SKM-1 treated with dmso at 0.1 percent for 144 hours (cell line): ENCODE results near the gene ARHGEF4.
"Not testable (repeated sequence)": the region's sequence is repeated elsewhere in the genome, so short reads cannot be mapped to it uniquely, and the experiment has no call there.

ENCODE experiments used
- DNase-seq: peaks from one replicate; lab custom pipeline; 2025; ENCODE audit not compliant: unreplicated experiment; lab: John Stamatoyannopoulos, UW

ARHGEF4 gene

GRCh38 chr2:130882111-130882690, 45.5 kb downstream of the ARHGEF4 start:
- DNase-seq = no peak

DNA sequence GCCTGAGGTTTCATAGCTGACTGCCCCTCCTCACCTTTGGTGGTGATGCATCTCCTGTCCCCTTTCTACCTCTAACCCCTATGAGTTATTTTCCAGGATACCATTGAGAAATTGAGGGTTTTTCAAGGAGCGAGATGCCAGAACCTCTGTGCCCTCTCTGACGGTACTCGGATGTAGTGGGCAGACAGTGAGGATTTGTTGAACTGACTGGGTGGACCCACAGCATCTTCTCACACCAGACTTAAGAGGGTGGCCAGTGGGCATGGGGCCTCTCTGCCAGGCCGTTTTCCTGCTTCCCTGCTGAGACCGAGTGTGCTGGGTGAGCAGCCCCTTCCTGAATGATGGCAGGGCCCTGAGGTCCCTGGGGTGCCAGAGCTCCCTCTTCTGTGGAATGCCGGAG, 46.3 kb downstream of the ARHGEF4 start:
- DNase-seq = no peak

DNA sequence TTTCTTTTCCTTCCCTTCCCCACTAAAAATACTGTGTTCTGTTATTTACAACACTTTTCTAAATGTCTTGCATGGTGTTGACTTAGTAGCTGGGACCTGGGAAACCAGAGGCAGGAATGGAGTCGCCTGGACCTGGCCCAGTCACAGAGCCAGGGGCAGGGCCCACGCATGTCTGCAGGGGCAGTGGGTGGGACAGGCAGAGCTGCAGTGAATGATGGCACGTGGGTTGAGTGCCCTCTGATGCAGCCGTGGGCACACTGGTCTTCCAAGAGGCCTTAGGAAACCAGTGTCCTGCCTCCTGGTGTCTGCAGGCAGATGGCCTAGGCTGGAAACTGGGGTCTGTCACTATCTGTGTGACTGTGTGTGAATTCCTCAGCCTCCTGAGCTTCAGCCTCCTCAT, 46.8 kb downstream of the ARHGEF4 start:
- DNase-seq = no peak

- no peak for DNase-seq
These were observed 47.3 kb downstream of the ARHGEF4 start for GRCh38 chr2:130884013-130884412.

DNA sequence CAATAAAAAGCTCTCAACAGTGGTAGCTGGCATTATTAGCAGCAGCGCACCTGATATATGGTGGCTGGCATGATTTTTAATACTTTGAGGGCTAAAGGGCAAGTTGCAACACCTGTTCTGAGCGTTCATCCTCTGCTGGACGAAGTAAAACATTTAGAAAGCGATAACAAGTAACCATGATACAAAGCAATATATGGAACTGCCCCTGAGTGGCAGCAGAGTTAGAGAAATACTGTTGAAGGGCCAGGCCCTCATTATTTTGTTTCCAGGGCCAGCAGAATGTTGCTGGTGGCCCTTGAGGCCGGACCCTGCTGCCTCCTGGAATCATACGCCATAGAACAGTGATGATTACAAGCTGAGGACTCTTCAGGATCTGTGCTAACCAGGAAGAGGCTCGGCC, 47.8 kb downstream of the ARHGEF4 start:
- no peak for DNase-seq

DNA sequence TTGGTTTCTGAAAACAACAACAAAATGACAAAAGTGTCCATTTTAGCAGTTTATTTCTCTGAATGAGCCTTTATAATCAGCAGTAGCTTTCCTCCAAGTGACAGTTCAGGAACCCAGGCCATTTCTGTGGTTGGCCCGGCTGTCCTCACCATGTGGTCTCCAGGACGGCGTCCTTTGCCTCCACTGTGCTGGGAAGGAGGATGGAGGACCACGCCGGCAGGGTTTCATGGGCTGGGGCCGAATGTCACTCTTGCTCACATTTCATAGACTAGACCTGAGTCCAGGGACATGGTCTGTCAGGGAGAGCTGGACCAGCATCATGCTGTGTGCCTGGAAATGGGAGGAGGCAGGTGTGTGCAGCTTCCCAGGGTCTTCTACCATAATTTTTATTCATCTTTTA, 50.9 kb downstream of the ARHGEF4 start:
- no peak for DNase-seq

DNA sequence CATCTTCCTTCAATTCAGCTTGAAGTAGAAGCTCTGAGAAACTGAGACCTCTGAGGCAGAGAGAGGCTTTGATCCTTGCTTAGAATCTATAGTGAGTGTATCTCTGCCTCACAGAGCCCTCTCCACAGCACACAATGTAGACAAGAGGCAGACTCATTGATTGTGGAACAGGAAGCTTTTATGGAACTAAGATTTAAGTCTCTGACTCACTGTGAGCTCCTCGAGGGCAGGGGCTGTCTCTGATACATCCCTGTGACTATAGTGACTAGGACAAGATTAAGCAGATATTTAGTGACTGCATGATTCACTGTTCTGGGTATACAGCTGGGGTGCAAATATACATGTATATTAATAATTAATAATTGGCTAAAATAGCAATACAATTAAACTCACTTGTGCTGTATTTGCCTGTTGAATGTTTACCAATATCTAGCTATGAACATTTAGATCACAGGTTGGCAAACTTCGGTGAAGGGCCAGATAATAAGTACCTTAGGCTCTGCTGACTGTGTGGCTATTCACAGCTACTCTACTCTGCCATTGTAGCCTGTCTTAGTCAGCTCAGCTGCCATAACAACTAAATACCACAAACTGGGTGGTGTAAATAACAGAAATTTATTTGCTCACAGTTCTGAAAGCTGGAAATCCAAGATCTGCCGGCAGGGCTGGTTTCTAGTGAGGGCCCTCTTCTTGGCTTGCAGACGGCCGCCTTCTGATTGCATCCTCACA, 54.4 kb downstream of the ARHGEF4 start:
- DNase-seq = no peak

GRCh38 chr2:130891966-130892365, 55.3 kb downstream of the ARHGEF4 start:
- DNase-seq = no peak

GRCh38 chr2:130892793-130893785, 56.4 kb downstream of the ARHGEF4 start:
- DNase-seq = no peak

GRCh38 chr2:130894326-130894942, 57.7 kb downstream of the ARHGEF4 start:
- DNase-seq = no peak

GRCh38 chr2:130896813-130897212, 60.1 kb downstream of the ARHGEF4 start:
- DNase-seq = no peak

GRCh38 chr2:130898553-130898952, 61.8 kb downstream of the ARHGEF4 start:
- no peak for DNase-seq

DNA sequence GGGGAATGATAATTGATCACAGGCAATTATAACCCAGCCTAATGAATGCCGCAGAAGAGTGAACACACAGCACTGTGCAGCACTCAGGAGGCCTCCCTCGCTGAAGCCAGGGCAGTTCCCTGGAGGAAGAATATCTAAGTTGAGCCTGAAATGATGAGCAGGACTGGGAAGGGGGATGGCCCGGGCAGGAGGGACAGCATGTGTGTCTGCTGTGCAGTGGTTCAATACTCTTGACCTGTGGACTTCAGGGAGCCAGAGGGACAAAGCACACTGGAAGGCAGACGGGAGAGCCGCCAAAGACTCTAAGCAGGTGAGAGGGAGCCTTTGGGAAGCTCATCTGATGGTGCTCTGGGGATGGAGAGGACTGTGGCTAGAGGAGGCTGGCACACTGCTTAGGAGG, 62.6 kb downstream of the ARHGEF4 start:
- no peak for DNase-seq

DNA sequence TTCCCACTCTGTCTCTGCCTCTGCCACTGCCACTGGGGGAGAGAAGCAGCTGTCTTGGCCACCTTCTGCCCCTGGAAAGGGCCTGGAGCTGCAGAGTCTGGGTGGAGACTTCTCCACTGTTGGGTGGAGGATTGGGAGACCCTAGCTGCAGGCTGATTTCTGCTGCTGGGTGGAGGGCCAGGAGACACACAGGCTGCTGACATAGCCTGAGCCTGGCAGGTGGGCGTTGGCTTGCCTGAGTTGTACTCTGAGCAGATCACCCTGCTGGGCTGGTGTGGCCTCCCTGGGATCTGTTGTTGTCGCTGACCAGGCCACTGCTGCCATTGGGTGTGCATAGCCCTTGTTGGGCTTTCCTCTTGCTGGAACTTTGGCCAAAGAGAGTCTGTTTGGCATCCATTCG, 64.3 kb downstream of the ARHGEF4 start:
- no peak for DNase-seq

- not testable (repeated sequence) for DNase-seq
These were observed 64.9 kb downstream of the ARHGEF4 start for GRCh38 chr2:130901626-130902025.

- DNase-seq = no peak
These were observed 72.1 kb downstream of the ARHGEF4 start for GRCh38 chr2:130908832-130909231.

DNA sequence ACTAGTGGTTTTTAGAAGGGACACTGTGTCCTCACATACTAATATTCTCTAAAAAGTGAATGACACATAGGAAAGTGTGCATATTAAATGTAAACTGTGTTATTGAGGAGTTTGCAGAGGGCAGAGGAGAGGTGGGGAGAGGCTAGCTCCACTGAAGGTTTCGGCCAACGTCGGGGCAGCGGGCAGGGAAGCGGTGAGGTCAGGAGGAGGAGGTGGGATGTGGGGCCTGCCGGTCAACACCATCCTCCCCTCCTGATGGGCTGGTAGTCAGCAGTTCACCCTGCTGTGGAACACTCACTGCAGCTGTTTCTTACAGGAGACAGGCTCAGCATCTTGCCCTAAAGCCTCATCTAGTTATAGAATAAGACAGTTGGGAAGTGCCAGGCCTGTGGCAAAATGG, 74.2 kb downstream of the ARHGEF4 start:
- no peak for DNase-seq

- DNase-seq = no peak
These were observed 74.8 kb downstream of the ARHGEF4 start for GRCh38 chr2:130911482-130911881.

DNA sequence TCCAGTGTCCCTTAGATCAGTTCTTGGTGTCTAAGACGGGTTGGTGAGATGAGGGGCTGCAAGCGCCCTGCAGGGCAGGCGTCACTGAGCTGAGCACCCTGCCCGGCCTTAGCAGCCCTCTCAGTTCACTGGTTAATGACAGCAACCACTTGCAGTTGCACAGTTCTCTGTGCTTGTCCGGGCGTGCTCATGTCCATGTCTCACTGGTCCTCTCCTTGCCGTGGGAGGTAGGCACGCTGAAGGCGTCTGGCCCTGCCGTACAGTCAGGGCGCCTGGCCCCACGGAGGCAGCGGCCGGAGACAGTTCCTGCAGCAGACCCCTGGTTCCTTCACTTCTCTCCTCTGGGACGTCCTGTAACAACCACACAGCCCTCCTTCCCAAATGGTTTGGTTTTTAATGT, 75.3 kb downstream of the ARHGEF4 start:
- no peak for DNase-seq

- DNase-seq = no peak
These were observed 75.8 kb downstream of the ARHGEF4 start for GRCh38 chr2:130912471-130912870.

GRCh38 chr2:130913891-130914290, 77.2 kb downstream of the ARHGEF4 start:
- DNase-seq = no peak
